ENCODE results near the gene IER2.

Gene IER2

DNA sequence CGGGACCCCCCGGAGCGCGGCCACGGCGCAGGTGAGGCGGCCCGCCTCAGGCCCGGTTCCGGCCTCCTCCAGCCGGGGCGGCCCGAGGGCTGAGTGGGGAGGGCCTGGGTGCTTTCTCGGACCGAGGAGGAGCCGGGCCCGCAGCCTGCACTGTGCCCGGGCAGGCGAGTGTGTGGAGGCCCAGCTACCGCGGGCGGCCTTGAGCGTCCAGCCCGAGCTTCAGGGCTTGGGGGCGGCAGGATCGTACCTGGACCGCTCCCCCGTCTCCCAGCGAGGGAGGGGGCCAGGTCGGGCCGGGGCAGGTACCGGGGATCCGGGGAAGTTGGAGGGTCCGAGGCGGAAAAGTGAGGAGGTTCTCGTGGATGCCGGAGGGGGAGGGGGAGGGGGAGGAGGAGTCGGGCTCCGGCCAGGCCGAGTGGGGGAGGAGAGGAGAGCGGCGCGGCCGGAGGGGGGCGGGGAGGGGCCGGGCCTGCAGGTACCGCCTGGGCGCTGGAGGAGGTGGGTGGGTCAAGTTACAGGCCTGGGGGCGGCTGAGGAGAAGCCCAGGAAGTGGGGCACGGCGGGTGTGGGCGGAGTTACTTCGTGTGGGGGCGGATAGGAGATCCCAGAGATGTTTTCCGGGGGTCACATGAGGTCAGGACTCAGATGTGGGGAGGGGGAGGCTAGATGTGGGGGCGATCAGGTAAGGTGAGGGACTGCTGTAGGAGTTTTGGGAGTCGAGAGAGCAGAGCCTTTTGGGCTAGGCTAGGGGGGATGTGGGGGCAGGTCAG is 31.6 kb upstream of the IER2 start:
- no peak for DNase-seq (ENCODE audit: low read depth)

DNA sequence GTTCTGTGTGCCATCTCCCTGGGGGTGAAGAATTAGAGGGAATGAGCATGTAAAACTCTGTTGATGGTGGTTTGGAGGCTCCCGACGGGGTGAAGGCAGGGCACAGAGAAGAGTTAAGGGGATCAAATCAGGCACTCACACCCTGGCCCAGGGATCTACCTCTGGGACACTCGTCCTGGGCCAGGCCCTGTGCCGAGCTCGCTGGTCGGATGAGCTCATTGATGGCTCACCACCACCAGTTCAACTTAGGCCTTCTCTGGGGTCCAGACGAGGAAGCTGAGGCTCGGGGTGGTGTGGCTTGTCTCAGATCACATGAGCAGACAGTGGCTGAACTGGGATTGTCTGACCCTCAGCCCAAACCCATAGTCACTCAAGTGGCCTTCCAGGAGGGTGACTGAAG is 30.6 kb upstream of the IER2 start:
- DNase-seq (ENCODE audit: low read depth) = no peak

DNA sequence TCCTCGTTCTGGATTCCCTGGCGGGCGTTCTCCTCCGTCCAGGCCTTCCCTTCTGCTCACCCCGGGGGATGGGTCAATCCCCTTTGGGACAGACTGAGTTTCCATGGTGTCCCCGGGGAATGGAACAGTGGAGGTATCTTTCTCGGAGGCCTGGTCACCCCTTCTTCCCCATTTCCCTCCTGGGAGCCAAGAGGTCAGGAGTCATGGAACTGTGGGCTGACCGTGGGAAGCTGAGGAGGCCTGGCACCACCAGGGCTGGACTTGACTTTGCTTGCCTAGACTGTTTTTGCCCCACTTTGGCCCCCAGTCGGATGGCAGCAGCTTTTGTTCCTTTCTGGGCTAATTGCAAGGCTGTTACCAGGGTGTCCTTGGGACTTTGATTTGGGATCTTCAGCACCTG is 30.2 kb upstream of the IER2 start:
- no peak for DNase-seq (ENCODE audit: low read depth)

DNA sequence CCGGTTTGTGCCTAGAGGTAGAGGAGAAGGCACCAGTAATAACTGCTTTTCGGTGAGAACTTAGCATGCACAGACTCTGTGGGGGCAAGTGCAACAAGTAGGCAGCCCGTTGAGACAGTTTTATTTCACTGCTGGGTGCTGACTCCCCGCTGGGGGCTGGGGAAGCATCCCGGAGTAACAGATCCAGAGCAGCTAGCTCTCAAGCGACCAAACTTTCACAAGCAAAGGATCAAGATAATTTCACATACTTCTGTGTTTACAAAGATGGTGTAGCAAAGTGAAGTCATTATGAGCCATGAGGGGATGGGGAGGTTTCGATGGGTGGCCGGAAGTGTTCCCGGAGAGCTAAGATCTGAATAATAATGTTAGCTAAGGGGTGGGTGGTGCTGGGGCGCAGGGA is 29.4 kb upstream of the IER2 start:
- no peak for DNase-seq (ENCODE audit: low read depth)

DNA sequence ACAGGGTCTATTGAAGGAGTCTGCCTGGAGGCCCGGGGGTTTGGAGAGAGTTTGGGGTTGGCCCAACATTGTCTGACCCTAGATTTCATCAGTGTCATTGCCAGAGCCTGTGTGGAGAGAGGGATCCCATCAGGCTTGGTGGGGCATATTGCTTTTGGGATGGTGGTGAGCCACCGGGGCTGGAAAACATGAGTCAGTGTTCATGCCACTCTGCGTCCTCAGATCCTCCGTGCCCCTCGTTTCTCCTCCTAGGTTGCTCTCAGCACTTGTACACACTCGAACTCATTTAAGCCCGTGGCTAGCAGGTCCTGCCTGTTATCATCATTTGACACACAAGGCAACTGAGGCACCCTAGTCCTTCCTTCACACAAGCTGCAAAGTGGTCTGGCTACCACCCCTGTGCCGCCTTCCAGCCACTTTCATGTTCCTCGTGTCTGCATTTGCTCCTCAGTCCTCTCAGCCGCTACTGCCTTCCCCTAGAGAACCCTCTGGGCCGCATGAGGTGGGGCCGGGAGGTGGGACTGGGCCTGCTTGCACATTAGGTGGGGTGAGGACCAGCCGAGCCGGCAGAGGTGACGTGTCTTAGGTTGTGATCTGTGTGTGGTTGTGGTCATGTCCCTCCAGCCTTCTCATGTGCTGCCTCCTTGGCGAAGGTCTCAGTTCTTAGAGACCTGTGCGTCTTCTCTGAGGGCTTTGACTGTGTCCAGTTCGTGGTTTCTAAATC is 28.5 kb upstream of the IER2 start:
- no peak for DNase-seq (ENCODE audit: low read depth)

DNA sequence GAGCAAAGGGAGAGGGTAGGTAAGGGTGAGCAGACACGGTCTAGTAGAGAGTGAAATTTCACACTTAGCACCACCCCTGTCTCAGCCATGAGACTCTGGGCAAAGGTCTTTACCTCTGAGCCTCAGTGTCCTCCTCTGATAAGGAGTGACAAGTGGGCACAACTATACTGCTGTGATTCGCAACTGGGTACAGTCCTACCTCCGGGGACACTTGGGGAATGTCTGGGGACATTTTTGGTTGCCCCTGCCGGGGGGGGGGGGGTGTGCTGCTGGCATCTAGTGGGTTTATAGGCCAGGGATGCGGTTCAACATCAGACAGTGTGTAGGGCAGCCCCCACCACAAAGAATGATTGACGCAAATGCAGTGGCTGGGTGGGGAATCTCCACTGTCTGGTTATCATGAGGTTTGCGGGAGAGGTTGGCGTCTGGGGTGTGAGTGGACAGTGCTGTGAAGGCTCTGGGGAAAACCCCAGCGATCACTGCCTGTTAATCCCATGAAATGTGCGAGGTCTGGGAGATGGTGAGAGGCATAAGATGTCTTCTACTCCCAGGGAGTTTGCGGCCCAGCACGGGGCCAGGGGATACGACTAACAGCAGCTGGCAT is 27.8 kb upstream of the IER2 start:
- no peak for DNase-seq (ENCODE audit: low read depth)

DNA sequence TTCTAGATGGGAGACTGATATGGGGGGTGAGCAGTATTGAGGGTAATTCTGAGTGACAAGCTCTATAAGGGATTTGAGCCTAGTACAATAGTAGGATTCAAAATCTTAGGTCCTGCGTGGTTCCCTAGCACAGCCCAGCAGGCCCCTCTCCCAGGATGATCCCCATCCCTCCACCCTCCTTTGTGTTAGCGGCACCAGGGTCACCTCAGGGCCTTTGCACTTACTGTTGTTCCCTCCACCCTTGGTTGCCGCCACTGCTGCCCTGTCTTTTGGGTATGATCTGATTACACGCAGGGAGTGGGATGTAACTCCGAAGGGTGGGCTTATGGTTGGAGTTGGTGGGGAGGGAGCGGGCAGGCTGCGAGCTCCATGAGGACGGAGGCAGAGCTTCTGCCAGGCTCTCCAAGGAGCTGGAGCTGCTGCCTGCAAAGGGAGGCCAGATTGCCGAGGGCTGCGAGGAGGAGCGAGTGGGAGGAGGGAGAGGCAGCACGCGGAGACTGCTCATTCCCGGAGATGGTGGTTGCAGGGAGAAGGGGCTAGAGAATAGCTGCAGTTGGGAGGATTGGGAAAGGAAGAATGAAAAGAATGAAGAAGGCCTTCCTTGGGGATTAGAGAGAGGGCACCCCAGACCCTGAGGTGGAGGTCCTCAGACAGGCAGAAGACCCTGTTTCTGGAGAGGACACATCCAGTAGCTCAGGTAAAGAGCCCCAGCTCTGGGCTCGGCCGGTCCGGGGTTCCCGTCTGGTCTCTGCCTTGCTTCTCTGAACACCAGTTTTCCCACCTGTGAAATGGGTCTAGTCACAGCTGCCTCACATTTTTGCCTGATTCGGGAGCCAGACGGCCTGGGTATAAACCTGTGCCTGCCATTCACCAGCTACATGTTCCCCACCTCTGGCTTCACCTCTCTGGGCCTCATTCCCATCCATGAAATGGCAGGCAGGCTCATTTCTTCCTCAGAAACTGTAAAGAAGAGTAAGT is 26.9 kb upstream of the IER2 start:
- no peak for DNase-seq (ENCODE audit: low read depth)

DNA sequence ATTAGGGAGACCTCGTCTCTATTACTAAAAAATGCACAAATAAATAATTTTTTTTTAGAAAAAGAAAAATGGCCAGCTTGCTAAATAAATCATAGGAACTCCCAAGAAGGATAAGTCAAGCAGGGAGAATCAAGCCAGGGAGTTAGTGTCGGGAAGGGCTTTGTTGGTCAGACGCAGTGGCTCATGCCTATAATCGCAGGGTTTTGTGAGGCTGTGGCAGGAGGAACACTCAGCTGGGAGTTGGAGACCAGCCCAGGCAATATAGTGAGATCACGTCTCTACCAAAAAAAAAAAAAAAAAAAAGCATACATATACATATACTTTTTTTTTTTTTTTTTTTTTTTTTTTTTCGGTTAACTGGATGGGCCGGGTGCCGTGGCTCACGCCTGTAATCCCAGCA is 23.2 kb upstream of the IER2 start:
- DNase-seq (ENCODE audit: low read depth) = no peak

DNA sequence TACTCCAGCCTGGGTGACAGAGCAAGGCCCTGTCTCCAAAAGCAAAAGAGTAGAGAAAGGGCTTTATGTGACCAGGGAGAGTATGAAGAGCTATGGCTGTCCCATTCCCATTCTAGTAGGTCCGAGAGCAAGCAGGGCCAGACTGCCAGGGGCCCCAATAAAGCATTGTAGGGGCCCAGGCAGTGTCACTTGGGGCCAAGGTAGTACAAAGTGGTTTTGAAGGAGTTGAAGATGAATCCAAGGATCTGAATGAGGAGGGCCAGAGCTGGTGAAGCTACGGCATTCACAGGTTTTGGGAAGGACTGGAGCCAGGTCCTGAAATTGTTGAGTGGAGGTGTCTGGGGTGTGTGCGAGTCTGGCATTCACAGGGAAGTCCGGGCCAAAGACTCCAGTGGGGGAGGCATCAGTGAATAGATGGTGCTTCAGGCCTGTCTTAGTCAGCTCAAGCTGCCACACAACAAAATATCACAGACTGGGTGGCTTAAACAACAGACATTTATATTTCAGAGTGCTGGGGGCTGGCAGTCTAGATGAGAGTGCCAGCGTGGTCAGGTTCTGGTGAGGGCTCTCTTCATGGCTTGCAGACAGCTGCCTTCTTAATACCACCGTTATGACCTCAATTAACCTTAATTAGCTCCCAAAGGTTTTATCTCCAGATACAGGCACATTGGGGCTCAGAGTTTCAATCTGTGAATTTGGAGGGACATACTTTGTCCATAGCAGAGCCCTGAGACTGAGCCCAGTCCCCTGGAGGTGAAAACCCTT is 22.2 kb upstream of the IER2 start:
- no peak for DNase-seq (ENCODE audit: low read depth)

DNA sequence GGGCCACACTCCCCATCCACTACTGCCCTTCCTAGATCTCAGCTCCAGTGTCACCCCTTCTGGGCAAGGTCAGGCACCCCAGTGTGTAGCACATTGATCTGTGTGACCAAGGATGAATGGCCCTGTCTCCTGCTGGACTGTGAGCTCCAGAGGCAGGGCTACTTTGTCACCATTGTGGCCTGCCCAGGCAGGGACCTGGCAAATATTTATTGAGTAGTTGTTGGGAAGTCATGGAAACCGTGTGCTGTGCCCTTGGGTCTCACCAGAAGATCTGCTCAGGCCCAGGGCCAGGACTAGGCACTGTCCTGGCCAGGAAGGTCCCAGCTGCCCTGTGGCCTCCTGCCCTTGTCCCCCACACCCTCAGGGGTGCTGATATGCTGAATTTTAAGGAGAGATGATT is 21.6 kb upstream of the IER2 start:
- DNase-seq (ENCODE audit: low read depth) = no peak

DNA sequence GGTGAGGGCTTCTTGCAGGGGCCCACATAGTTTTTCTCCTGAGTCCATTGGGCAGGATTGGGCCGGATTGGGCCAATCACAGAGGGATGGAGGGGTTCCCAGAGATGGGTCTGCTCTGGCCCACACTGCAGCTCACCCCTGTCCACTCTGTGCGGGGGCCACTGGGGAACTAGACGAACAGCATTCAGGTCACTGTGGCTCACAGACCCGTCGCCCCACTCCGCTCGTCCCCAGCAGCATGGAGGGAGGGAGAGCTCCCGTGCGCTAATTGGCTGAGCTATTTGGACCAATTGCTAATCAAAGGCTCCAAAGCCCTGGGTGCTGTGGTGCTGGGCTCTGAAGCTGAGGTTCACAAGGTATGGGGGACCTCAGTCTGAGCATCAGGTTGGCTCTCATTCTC is 20.8 kb upstream of the IER2 start:
- DNase-seq (ENCODE audit: low read depth) = no peak

DNA sequence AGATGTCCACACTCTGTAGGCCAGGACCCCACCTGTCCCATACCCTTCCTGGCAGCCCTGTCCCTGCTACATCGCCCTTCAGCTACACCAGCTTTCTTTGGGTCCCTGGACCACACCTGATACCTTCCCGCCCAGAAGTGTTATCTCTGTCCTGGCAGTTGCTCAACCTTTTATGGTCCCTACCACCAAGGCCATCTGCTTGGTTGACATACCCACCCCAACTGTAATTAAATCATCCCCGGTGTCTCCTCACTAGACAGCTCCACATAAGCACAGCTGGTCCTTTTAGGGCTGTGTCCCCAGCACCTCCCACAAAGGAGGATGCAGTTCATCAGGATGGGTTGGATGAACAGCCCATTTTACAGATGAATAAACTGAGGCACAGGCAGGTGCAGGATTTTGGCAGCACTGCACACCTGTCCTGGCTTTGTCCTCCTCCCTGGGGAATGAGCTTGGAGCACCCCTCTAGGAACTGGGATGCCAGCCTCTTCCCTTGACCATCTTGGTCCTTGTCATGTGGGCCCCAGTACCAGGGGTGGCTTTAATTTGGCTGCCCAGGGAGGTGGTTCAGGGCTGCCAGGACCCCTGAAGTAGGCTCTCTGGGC is 19.2 kb upstream of the IER2 start:
- no peak for DNase-seq (ENCODE audit: low read depth)

DNA sequence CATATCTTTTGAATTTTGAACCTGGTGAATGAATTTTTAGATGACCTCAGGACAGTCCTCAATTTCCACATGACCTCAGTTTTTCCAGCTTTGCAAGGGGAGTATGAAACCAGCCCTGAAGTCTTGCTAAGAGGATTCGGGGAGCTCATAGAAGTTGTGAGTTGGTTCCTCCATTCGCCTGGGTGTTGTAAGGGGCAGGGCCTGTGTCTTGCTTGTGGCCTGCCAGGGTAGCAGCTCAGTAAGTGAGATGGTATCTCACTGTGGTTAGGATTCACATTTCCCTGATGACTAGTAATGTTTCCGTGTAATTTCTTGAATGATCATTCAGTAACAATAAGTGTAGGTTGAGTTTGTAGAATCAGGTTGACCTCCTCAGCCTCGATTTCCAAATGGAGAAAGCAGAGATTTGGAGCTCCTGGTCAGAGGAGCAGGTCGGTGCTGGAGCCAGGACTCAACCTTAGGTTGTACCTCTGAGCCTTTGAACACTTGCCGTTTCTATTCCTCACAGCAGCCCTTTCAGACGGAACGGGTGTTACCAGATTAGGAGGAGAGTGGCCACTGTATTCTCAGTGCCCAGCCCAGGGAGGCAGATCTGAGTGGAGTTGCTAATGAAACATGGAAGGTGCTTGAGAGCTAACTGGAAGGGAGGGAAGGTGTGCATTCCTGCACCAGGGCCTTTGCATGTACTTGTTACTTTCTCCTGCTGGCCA is 17.6 kb upstream of the IER2 start:
- no peak for DNase-seq (ENCODE audit: low read depth)

DNA sequence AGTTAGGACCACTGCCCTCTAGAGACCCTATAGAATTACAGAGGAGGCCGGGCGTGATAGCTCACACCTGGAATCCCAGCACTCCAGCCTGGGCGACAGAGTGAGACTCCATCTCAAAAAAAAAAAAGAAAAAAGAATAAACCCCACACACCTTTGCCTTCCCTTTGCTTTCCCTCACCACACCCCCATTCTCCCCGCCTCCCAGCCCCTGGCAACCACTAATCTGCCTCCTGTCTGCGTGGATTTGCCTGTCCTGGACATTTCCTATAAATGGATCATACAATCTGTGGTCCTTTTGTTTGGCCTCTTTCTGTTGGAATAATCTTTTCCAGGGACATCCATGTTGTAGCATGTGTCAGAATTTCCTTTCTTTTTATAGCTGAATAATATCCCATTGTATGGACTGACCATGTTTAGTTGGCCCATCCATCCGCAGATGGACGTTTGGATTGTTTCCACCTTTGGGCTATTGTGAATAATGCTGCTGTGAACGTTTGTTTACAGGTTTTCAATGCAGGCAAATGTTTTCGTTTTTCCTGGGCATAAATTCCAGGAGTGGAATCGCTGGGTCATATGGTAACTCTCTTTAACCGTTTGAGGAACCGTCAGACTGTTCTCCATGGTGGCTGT is 16.9 kb upstream of the IER2 start:
- no peak for DNase-seq (ENCODE audit: low read depth)

DNA sequence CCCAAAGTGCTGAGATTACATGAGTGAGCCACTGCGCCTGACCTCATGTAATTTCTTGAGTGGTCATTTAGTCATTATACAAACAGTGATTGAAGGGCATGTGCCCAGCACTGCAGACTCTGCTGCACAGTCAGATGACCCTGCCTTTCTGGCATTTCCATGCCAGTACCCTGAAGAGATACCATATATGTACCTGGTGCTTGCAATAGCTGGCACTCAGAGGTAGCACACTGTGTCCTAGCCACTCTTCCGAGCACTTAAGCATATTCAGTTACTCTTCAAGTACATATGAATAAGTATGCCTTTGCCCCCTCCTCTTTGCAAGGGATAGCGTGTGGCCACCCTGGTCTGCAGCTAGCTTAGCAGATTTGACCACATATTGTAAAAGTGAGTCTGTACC is 15.6 kb upstream of the IER2 start:
- DNase-seq (ENCODE audit: low read depth) = no peak

DNA sequence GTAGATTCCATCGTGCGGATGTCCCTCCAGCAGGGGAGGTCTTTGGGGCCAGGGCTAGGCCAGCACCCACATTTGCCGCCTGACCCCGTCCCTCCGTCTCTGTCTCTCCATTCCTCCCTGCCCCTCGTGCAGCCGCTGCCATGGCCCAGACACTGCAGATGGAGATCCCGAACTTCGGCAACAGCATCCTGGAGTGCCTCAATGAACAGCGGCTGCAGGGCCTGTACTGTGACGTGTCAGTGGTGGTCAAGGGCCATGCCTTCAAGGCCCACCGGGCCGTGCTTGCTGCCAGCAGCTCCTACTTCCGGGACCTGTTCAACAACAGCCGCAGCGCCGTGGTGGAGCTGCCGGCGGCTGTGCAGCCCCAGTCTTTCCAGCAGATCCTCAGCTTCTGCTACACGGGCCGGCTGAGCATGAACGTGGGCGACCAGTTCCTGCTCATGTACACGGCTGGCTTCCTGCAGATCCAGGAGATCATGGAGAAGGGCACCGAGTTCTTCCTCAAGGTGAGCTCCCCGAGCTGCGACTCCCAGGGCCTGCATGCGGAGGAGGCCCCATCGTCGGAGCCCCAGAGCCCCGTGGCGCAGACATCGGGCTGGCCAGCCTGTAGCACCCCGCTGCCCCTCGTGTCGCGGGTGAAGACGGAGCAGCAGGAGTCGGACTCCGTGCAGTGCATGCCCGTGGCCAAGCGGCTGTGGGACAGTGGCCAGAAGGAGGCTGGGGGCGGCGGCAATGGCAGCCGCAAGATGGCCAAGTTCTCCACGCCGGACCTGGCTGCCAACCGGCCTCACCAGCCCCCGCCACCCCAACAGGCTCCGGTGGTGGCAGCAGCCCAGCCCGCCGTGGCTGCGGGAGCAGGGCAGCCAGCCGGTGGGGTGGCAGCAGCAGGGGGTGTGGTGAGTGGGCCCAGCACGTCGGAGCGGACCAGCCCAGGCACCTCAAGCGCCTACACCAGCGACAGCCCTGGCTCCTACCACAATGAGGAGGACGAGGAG is 14.8 kb upstream of the IER2 start:
- DNase-seq (ENCODE audit: low read depth) = no peak

DNA sequence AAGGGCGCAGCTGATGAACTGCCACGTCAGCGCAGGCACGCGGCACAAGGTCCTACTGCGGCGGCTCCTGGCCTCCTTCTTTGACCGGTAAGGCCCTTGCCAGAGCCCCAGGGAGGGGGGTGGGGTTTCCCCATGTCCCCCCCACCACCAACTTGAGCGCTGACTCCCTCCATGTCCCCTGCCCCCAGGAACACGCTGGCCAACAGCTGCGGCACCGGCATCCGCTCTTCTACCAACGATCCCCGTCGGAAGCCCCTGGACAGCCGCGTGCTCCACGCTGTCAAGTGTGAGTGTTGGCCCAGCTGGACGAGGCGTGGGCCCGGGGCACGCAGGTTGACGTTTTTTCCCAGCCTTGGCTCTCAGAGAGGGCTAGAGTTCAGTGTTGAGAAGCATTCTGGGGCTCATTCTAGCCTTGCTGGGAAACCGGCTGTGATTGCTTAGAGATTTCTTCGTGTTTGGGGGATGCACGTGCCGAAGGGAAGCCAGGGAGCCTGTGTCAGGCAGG is 12.9 kb upstream of the IER2 start:
- no peak for DNase-seq (ENCODE audit: low read depth)

DNA sequence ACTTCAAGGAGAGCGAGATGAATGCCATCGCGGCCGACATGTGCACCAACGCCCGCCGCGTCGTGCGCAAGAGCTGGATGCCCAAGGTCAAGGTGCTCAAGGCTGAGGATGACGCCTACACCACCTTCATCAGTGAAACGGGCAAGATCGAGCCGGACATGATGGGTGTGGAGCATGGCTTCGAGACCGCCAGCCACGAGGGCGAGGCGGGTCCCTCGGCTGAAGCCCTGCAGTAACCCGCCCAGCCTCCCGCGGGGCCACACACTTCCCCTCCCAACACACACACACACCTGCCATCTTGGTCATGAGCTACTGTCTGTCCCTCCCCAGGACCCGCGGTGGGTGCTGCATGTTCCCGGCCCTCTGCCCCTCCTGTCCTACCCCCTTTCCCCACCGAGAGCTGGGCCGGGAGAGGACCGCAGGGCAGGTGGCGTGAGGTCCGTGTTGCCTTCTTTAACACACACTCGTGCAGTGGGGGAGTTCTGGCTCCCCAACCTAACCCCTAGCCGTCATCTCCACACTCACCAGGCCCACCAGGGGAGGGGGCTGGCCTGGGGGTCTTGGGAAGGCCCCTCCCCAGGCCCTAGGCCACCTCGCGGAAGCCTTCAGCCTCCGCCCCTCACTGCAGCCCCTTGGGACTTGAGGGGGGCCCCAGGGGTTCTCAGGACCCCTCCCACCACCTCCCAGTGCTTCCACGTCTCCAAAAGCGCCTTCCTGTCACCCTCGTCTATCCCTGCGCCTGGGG is 11.9 kb upstream of the IER2 start:
- DNase-seq (ENCODE audit: low read depth) = no peak
